Measurements from ENCODE around the gene FHIP1A. TPM values are rescaled to one million over a fixed set of nuclear protein-coding genes. Genes with fewer than 3 reads are reported as not detected.

The FHIP1A gene
- total RNA-seq, 2 donors from 2014 or later, result 11.6 to 11.8 TPM

Other genes starting within 250 kb of the FHIP1A start
- not detected for gene PRSS48, start 132.0 kb upstream of the FHIP1A start, total RNA-seq
- gene SH3D19, start 83.6 kb upstream of the FHIP1A start, total RNA-seq, result 100 to 1,000 TPM; 107 to 118 TPM

All from right atrium auricular region (tissue), 2 donors.